Astrocyte (in vitro differentiated cells and primary cell): ENCODE measurements around the gene CYP39A1. TPM values are rescaled to one million over a fixed set of nuclear protein-coding genes. Genes with fewer than 3 reads are reported as not detected.

Experiments
- DNase-seq: peaks from one replicate; pipeline ENCODE4 v3.0.0-alpha.2; 2010; ENCODE audit warnings: low read depth
- FAIRE-seq: peaks from 2 replicates; lab custom pipeline; 2011; peaks lifted over from hg19 to GRCh38; lab: Jason Lieb, UNC
- H2AFZ ChIP-seq: 2 replicates; pipeline ENCODE4 v1.6.0; 2012; ENCODE audit warnings: low read depth, low read length, inconsistent platforms
- H3K27ac ChIP-seq: 2 replicates; pipeline ENCODE4 v1.5.1; 2011; ENCODE audit warnings: low read depth, low read length, inconsistent platforms
- H3K27me3 ChIP-seq: 2 replicates; pipeline ENCODE4 v1.6.0; 2011; ENCODE audit warnings: low read length, inconsistent platforms; ENCODE audit not compliant: insufficient read depth
- H3K36me3 ChIP-seq: 2 replicates; pipeline ENCODE4 v1.5.1; 2011; ENCODE audit warnings: low read length, inconsistent platforms; ENCODE audit not compliant: insufficient read depth
- H3K4me1 ChIP-seq: 2 replicates; pipeline ENCODE4 v1.5.1; 2011; ENCODE audit warnings: low read length, inconsistent platforms; ENCODE audit not compliant: insufficient read depth
- H3K4me2 ChIP-seq: 2 replicates; pipeline ENCODE4 v1.6.0; 2012; ENCODE audit warnings: low read length, inconsistent platforms
- H3K4me3 ChIP-seq: 2 replicates; pipeline ENCODE4 v1.5.1; 2011; ENCODE audit warnings: low read depth, mild to moderate bottlenecking, low read length, inconsistent platforms; ENCODE audit not compliant: insufficient read depth
- H3K79me2 ChIP-seq: 2 replicates; pipeline ENCODE4 v1.6.0; 2012; ENCODE audit warnings: mild to moderate bottlenecking, low read length, inconsistent platforms; ENCODE audit not compliant: insufficient read depth
- H3K9ac ChIP-seq: 2 replicates; pipeline ENCODE4 v1.6.0; 2012; ENCODE audit warnings: mild to moderate bottlenecking, low read length, inconsistent platforms
- H3K9me3 ChIP-seq: 2 replicates; pipeline ENCODE4 v1.5.1; 2012; ENCODE audit warnings: low read depth, mild to moderate bottlenecking, low read length, inconsistent platforms; ENCODE audit not compliant: insufficient read depth
- H4K20me1 ChIP-seq: 2 replicates; pipeline ENCODE4 v1.6.0; 2012; ENCODE audit warnings: low read length, inconsistent platforms; ENCODE audit not compliant: insufficient read depth
- H3K27ac Mint-ChIP-seq: one replicate; pipeline ENCODE4 v1.8.0; 2021; ENCODE audit warnings: mild to moderate bottlenecking, mixed read lengths; ENCODE audit not compliant: unreplicated experiment
- H3K27me3 Mint-ChIP-seq: one replicate; pipeline ENCODE4 v1.8.0; 2021; ENCODE audit warnings: low read depth, mixed read lengths; ENCODE audit not compliant: unreplicated experiment
- H3K36me3 Mint-ChIP-seq: one replicate; pipeline ENCODE4 v1.8.0; 2021; ENCODE audit warnings: low read depth, mixed read lengths; ENCODE audit not compliant: unreplicated experiment
- H3K4me1 Mint-ChIP-seq: one replicate; pipeline ENCODE4 v1.8.0; 2021; ENCODE audit warnings: low read depth, mixed read lengths; ENCODE audit not compliant: unreplicated experiment
- H3K4me3 Mint-ChIP-seq: one replicate; pipeline ENCODE4 v1.8.0; 2021; ENCODE audit warnings: mild to moderate bottlenecking, moderate library complexity, mixed read lengths; ENCODE audit not compliant: unreplicated experiment
- H3K9me3 Mint-ChIP-seq: one replicate; pipeline ENCODE4 v1.8.0; 2021; ENCODE audit warnings: mild to moderate bottlenecking, mixed read lengths; ENCODE audit not compliant: unreplicated experiment
- EZH2 ChIP-seq: IDR thresholded peaks from 2 replicates; pipeline ENCODE4 v1.6.1; 2012; ENCODE audit warnings: mild to moderate bottlenecking, low read length, inconsistent platforms; ENCODE audit not compliant: insufficient read depth
- total RNA-seq: library from RNA; stranded (reverse); gene quantifications from 2 replicates; pipeline ENCODE4 v1.2.1, GENCODE V29; 2021
- TF ChIP-seq, protein P1 (sequence below): IDR thresholded peaks from 2 replicates; pipeline ENCODE4 v1.5.1; 2011; ENCODE audit warnings: low read depth, mild to moderate bottlenecking, inconsistent platforms, low read length, moderate library complexity; ENCODE audit not compliant: insufficient read depth

Gene CYP39A1
- total RNA-seq, 1 donor from 2014 or later, result 0.84 TPM

DNA sequence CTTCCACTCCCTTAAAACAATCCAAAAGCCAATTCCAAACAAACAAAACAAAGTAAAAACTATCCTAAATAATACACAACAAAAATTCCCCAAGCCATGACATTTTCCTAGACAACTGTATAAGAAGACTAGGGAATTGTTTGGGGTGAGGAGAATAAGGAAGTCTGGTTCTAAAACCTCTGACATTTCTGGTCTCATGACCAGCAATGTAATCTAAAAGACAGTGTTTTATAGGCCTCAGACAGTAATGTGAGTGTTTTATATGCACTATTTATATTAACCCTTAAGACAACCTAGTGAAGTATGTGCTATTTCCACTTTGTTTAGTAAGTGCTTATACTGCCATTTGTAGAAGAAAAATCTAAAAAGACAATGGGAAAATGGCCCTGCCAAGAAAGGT is 148.4 kb downstream of the CYP39A1 start:
- Mint-ChIP-seq H3K9me3 (no peaks in the 10 kb centered on the region), H3K36me3 (no peaks in the 10 kb centered on the region), H3K27ac (no peak overlapping the region), H3K27me3 (no peaks in the 10 kb centered on the region), H3K4me3 (no peak overlapping the region), H3K4me1 (no peaks in the 10 kb centered on the region)
- no peaks in the 10 kb centered on the region for H3K79me2 ChIP-seq
- H3K27ac ChIP-seq, result no peak overlapping the region
- TF ChIP-seq EZH2, result no peak
- TF ChIP-seq, protein P1, sequence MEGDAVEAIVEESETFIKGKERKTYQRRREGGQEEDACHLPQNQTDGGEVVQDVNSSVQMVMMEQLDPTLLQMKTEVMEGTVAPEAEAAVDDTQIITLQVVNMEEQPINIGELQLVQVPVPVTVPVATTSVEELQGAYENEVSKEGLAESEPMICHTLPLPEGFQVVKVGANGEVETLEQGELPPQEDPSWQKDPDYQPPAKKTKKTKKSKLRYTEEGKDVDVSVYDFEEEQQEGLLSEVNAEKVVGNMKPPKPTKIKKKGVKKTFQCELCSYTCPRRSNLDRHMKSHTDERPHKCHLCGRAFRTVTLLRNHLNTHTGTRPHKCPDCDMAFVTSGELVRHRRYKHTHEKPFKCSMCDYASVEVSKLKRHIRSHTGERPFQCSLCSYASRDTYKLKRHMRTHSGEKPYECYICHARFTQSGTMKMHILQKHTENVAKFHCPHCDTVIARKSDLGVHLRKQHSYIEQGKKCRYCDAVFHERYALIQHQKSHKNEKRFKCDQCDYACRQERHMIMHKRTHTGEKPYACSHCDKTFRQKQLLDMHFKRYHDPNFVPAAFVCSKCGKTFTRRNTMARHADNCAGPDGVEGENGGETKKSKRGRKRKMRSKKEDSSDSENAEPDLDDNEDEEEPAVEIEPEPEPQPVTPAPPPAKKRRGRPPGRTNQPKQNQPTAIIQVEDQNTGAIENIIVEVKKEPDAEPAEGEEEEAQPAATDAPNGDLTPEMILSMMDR, result no peak
- FAIRE-seq, result no peak
- H3K27me3 ChIP-seq, result peaks cover 2% of the 10 kb centered on the region
- no peaks in the 10 kb centered on the region for H3K4me1 ChIP-seq
- H4K20me1 ChIP-seq, result no peaks in the 10 kb centered on the region
- H3K4me2 ChIP-seq, result no peak overlapping the region
- no peaks in the 10 kb centered on the region for H3K36me3 ChIP-seq
- no peak for DNase-seq
- no peak overlapping the region for H2AFZ ChIP-seq
- H3K9ac ChIP-seq, result no peak overlapping the region
- H3K9me3 ChIP-seq, result no peaks in the 10 kb centered on the region
- H3K4me3 ChIP-seq, result no peak overlapping the region

DNA sequence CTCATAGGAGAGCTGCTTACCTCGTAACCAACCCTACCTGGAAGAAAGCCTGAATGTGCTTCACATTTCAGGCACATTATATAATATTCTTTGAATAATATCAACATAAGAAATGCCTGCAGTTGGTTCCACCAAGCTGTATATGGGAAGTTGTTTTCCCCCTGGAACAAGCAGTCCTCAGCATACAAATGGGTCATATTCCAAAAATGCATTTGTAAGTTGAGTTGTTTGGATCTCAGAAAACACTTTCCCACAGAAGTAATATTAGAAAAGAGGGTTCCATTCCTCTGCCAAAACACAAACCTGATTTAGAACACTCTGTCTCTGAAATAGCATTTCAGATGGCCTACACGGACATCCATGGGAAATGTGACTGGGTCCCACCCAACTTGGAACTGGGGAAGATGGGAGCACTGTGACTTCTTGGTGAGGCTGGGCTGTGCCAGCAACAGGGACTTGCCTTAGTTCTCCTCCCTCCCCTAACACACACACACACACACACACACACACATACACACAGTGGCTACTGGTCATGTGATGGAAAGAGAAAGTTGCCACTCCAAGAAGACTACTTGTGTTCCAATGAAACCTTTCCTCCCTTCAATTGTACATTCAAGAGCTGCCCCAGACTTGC is 150.0 kb downstream of the CYP39A1 start:
- no peak overlapping the region for H3K27ac ChIP-seq
- FAIRE-seq, result no peak

More for the DNA sequence above, 150.0 kb downstream of the CYP39A1 start:
- DNase-seq, result no peak
- Mint-ChIP-seq H3K9me3 (no peaks in the 10 kb centered on the region), H3K4me1 (no peaks in the 10 kb centered on the region), H3K27ac (no peak overlapping the region), H3K36me3 (no peaks in the 10 kb centered on the region), H3K27me3 (no peaks in the 10 kb centered on the region), H3K4me3 (no peak overlapping the region)
- H3K4me1 ChIP-seq, result no peaks in the 10 kb centered on the region
- H3K9ac ChIP-seq, result no peak overlapping the region
- H3K27me3 ChIP-seq, result peaks cover 2% of the 10 kb centered on the region
- TF ChIP-seq, protein P1, result no peak
- no peak for TF ChIP-seq EZH2
- H3K79me2 ChIP-seq, result no peaks in the 10 kb centered on the region
- H2AFZ ChIP-seq, result no peak overlapping the region
- H3K36me3 ChIP-seq, result no peaks in the 10 kb centered on the region
- H4K20me1 ChIP-seq, result no peaks in the 10 kb centered on the region
- no peak overlapping the region for H3K4me3 ChIP-seq
- H3K4me2 ChIP-seq, result no peak overlapping the region
- H3K9me3 ChIP-seq, result no peaks in the 10 kb centered on the region
